Omental fat pad (tissue), 4 donors: ENCODE measurements around the gene PLCB1. TPM values are rescaled to one million over a fixed set of nuclear protein-coding genes. Genes with fewer than 3 reads are reported as not detected.
A peak's percentile ranks its signal among the peaks of the same experiment; 100 is the strongest.

ENCODE experiments used
- ATAC-seq: fragments of 150-250 bp; one replicate; pipeline ENCODE4 v1.9.1; 2016; ENCODE audit warnings: mild to moderate bottlenecking, moderate library complexity; ENCODE audit not compliant: low FRiP score
- DNase-seq: peaks from one replicate; pipeline ENCODE4 v3.0.0-alpha.2; 2019; ENCODE audit warnings: low spot score
- total RNA-seq, 4 donors: library from RNA; depleted of rRNA; stranded (reverse); fragments of >200 nt; gene quantifications; one replicate each; pipeline ENCODE4 v1.1.0, GENCODE V29; 2016
- TF ChIP-seq, protein P1 (sequence below), 3 donors: fragments of 450-650 bp; IDR thresholded peaks; one replicate each; pipeline ENCODE4 v1.5.1; 2016 to 2017; ENCODE audit warnings: antibody characterized with exemption in 3 of 3, mild to moderate bottlenecking in 3 of 3, moderate library complexity in 2 of 3

The PLCB1 gene
- total RNA-seq, 4 donors from 2014 or later: 22.4 to 60.5 (median 36.4) TPM

GRCh38 chr20:8406391-8406790 is 274.3 kb downstream of the PLCB1 start:
- no peak for DNase-seq
- no peak for ATAC-seq
- TF ChIP-seq, protein P1, sequence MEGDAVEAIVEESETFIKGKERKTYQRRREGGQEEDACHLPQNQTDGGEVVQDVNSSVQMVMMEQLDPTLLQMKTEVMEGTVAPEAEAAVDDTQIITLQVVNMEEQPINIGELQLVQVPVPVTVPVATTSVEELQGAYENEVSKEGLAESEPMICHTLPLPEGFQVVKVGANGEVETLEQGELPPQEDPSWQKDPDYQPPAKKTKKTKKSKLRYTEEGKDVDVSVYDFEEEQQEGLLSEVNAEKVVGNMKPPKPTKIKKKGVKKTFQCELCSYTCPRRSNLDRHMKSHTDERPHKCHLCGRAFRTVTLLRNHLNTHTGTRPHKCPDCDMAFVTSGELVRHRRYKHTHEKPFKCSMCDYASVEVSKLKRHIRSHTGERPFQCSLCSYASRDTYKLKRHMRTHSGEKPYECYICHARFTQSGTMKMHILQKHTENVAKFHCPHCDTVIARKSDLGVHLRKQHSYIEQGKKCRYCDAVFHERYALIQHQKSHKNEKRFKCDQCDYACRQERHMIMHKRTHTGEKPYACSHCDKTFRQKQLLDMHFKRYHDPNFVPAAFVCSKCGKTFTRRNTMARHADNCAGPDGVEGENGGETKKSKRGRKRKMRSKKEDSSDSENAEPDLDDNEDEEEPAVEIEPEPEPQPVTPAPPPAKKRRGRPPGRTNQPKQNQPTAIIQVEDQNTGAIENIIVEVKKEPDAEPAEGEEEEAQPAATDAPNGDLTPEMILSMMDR (IDR thresholded peaks at IDR 0.05): no peak

DNA sequence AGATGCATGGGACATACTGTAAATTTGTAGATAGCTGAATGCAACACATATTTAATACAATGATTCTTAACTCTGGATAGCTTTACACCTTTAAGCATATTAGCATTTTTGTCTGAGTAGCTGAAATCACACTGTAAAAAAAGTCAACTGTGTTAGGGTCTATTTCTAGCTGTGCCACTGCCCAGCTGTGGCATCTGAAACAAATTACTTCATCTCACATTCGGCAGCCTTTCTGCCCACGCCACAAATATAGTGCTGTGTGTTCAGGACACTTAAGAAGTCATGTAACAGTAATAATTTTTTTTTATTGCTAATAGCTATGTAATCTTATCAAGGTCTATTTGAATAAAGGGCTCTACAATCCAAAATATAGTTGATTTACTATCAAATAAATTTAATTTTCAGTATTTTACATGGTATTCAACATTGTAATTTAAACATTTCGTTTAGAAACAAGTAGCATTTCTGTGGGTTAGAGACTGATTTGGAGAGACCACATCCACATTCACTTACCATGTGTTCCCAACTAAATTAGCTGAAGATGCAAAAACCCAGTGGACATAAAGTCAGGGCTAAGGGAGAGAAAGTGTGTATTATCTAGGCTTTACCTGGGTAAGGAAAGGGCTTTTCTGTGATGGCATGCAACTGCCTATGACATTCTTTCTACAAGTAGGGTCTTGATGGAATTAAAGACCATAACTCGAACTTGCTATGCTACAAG is 276.7 kb downstream of the PLCB1 start:
- TF ChIP-seq, protein P1 (IDR thresholded peaks at IDR 0.05): no peak
- no peak for DNase-seq
- no peak for ATAC-seq

GRCh38 chr20:8413691-8414090 is 281.6 kb downstream of the PLCB1 start:
- TF ChIP-seq, protein P1 (IDR thresholded peaks at IDR 0.05): no peak
- DNase-seq (no peak), ATAC-seq (no peak)

- DNase-seq (no peak), ATAC-seq (peak; percentile 81)
- TF ChIP-seq, protein P1 (IDR thresholded peaks at IDR 0.05): no peak
Observed at GRCh38 chr20:8414586-8415274, 282.7 kb downstream of the PLCB1 start.

- ATAC-seq: no peak
- TF ChIP-seq, protein P1 (IDR thresholded peaks at IDR 0.05): no peak
- no peak for DNase-seq
Observed at GRCh38 chr20:8421981-8422380, 289.9 kb downstream of the PLCB1 start.

DNA sequence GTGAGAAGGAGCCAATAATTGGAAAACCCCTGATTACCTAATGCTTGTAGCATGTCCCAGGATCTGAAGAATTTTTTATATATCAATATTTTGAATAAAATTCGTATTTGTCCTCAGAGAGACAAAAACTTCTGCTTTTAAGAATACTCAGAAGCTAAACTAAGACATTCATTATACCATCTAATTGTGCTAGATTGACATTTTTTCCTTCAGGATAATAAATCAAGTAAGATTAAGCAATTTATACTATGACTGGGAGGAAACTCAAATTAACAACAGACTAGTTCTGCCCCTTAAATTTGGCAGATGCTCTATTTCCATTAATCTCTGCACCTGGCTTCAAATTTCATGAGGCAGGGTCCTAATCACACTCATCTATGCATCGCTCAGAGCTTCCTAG is 291.4 kb downstream of the PLCB1 start:
- TF ChIP-seq, protein P1 (IDR thresholded peaks at IDR 0.05): no peak
- no peak for ATAC-seq
- no peak for DNase-seq

DNA sequence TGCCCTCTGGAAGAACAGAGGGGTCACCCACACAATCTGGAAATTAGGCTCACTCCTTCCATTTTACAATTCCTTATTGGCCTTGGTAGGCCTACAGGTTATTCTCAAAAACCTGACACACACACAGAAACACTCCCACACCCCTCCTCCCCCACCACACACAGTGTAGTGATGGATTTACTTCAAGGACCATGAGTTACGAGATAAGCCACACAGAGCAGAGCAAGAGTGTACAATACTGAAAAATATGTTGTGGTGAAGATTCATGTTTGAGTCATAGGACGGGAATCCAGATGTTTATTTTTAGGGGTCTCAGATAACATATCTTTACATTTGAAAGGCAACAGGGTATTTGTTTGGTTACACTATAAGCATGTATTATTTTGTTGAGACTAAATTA is 291.9 kb downstream of the PLCB1 start:
- no peak for DNase-seq
- TF ChIP-seq, protein P1 (IDR thresholded peaks at IDR 0.05): no peak
- ATAC-seq: no peak
